Measurements from ENCODE around the gene EDC4. TPM values are rescaled to one million over a fixed set of nuclear protein-coding genes. Genes with fewer than 3 reads are reported as not detected.

The EDC4 gene
- total and polyA plus RNA-seq, 2 experiments from 2014 or later = 39.6 to 98.5 TPM

DNA sequence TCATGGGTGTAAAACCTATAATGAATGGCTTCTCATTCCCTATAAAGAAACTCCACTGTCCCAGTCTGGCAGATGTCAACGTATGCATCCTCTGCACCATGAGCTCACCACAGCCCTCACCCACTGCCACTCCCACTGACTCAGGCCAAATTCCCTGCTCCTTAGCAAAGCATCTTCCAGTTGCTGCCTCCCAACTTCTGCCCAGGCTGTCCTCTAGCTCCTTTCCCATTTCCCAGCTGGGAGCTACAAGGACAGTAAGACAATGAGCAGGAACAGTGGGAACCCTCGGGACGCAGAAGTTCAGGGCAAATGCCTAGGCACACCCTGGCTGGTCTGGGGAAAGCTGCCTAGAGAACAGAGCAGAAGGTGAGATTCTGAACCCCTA, 39.8 kb upstream of the EDC4 start:
- DNase-seq (ENCODE audit: low spot score) = no peak
- H3K4me3 Mint-ChIP-seq = peak overlapping the region; percentile 84
- 0 out of 2 replicates have a peak, but pooled peaks cover 3% of the 10 kb centered on the region for H4K20me1 ChIP-seq (replicated peaks; ENCODE audit: insufficient read depth)
- no peak; the same call in 2 of the 3 replicates for ATAC-seq
- no peaks in the 10 kb centered on the region for H3K9me2 ChIP-seq (ENCODE audit: insufficient read depth)
- H3K36me3 ChIP-seq (ENCODE audit: insufficient read depth) = no peaks in the 10 kb centered on the region
- no peak overlapping the region for H3K27ac Mint-ChIP-seq
- TF ChIP-seq POLR2AphosphoS5 (IDR thresholded peaks at IDR 0.05; ENCODE audit: low read depth) (no peak), STAT1 (IDR thresholded peaks at IDR 0.05; ENCODE audit: unreplicated experiment) (no peak), JUNB (IDR thresholded peaks at IDR 0.05; ENCODE audit: unreplicated experiment) (no peak), CREB1 (CRISPR knock-in tag; IDR thresholded peaks at IDR 0.05; ENCODE audit: low read depth) (no peak)
- peak overlapping the region; percentile 99 for H3K4me2 ChIP-seq
- H3K27ac ChIP-seq (ENCODE audit: low read depth) = no peak overlapping the region
- H3K4me1 Mint-ChIP-seq = peaks cover 10% of the 10 kb centered on the region
- H3K79me2 ChIP-seq (replicated peaks; ENCODE audit: insufficient read depth) = no peaks in the 10 kb centered on the region; the same call in 1 of the 2 replicates
- peaks cover 26% of the 10 kb centered on the region for H3K36me3 Mint-ChIP-seq (ENCODE audit: low read depth)
- no peaks in the 10 kb centered on the region for H3F3A ChIP-seq (replicated peaks; ENCODE audit: low read depth)
- H2AFZ ChIP-seq = peak overlapping the region; percentile 84
- peaks cover 9% of the 10 kb centered on the region for H3K27me3 Mint-ChIP-seq (ENCODE audit: insufficient read depth, low read depth, poor library complexity)
- no peaks in the 10 kb centered on the region for H3K9me3 Mint-ChIP-seq
- H3K4me1 ChIP-seq (ENCODE audit: insufficient read depth) = 0 out of 2 replicates have a peak, but pooled peaks cover 3% of the 10 kb centered on the region
- no peaks in the 10 kb centered on the region for H3K27me3 ChIP-seq (ENCODE audit: insufficient read depth)
- H3K4me3 ChIP-seq = peak overlapping the region; percentile 92

DNA sequence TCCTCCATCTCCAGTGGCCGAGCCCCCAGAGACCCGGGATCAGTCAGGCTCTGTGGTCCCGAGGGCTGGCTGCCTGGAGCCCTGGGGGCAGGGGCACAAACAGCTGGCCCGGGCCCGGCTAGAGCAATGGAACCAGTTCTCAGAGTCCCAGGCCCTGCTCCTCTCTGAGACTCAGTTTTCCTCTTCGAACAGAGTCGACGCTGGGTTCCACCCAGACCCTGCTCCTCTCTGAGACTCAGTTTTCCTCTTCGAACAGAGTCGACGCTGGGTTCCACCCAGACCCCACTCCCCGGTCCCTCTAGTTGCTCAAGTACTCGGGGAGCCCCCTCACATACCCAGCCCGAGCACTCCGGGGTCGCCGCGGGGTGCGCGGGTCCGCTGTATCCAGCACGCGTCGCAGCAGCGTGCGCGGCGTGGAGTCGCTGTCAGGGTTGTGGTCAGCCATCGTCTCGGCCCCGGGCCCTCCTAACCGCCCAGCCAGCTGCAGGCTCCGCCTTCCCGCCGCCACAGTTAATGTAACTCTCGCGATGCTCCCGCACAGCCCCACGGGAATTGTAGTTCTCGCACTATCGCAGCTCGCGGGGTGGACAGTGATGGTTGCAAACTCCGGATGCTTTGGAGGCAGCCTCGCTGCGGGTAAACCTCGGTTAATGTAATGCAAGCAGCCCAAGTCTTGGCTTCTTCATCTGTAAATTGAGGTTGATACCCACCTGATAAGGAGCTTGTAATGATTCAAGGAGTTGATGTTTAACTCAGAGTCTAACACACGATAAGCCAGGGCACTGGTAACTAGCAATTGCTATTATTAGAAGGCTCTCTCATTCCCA, 39.2 kb upstream of the EDC4 start:
- peak; percentile 99 for ATAC-seq
- H3K4me1 ChIP-seq (ENCODE audit: insufficient read depth) = 0 out of 2 replicates have a peak, but pooled peaks cover 3% of the 10 kb centered on the region
- no peaks in the 10 kb centered on the region for H3K36me3 ChIP-seq (ENCODE audit: insufficient read depth)
- Mint-ChIP-seq H3K4me1 (peaks cover 10% of the 10 kb centered on the region), H3K9me3 (no peaks in the 10 kb centered on the region), H3K27ac (no peak overlapping the region), H3K4me3 (peak overlapping the region; percentile 84), H3K36me3 (ENCODE audit: low read depth) (peaks cover 25% of the 10 kb centered on the region), H3K27me3 (ENCODE audit: insufficient read depth, low read depth, poor library complexity) (peaks cover 9% of the 10 kb centered on the region)
- H3F3A ChIP-seq (replicated peaks; ENCODE audit: low read depth) = no peaks in the 10 kb centered on the region
- TF ChIP-seq, protein P1, sequence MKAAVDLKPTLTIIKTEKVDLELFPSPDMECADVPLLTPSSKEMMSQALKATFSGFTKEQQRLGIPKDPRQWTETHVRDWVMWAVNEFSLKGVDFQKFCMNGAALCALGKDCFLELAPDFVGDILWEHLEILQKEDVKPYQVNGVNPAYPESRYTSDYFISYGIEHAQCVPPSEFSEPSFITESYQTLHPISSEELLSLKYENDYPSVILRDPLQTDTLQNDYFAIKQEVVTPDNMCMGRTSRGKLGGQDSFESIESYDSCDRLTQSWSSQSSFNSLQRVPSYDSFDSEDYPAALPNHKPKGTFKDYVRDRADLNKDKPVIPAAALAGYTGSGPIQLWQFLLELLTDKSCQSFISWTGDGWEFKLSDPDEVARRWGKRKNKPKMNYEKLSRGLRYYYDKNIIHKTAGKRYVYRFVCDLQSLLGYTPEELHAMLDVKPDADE (IDR thresholded peaks at IDR 0.05) = peak; percentile 94
- TF ChIP-seq POLR2AphosphoS5 (IDR thresholded peaks at IDR 0.05; ENCODE audit: low read depth) (peak; percentile 94), ZNF114 (CRISPR knock-in tag; IDR thresholded peaks at IDR 0.05) (no peak)
- TF ChIP-seq, protein P2, sequence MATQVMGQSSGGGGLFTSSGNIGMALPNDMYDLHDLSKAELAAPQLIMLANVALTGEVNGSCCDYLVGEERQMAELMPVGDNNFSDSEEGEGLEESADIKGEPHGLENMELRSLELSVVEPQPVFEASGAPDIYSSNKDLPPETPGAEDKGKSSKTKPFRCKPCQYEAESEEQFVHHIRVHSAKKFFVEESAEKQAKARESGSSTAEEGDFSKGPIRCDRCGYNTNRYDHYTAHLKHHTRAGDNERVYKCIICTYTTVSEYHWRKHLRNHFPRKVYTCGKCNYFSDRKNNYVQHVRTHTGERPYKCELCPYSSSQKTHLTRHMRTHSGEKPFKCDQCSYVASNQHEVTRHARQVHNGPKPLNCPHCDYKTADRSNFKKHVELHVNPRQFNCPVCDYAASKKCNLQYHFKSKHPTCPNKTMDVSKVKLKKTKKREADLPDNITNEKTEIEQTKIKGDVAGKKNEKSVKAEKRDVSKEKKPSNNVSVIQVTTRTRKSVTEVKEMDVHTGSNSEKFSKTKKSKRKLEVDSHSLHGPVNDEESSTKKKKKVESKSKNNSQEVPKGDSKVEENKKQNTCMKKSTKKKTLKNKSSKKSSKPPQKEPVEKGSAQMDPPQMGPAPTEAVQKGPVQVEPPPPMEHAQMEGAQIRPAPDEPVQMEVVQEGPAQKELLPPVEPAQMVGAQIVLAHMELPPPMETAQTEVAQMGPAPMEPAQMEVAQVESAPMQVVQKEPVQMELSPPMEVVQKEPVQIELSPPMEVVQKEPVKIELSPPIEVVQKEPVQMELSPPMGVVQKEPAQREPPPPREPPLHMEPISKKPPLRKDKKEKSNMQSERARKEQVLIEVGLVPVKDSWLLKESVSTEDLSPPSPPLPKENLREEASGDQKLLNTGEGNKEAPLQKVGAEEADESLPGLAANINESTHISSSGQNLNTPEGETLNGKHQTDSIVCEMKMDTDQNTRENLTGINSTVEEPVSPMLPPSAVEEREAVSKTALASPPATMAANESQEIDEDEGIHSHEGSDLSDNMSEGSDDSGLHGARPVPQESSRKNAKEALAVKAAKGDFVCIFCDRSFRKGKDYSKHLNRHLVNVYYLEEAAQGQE (IDR thresholded peaks at IDR 0.05; ENCODE audit: unreplicated experiment) = no peak
- peak overlapping the region; percentile 99 for H3K4me2 ChIP-seq
- 0 out of 2 replicates have a peak, but pooled peaks cover 3% of the 10 kb centered on the region for H4K20me1 ChIP-seq (replicated peaks; ENCODE audit: insufficient read depth)
- H3K27me3 ChIP-seq (ENCODE audit: insufficient read depth) = no peaks in the 10 kb centered on the region
- peak overlapping the region; percentile 84 for H2AFZ ChIP-seq
- H3K27ac ChIP-seq (ENCODE audit: low read depth) = no peak overlapping the region
- H3K9me2 ChIP-seq (ENCODE audit: insufficient read depth) = no peaks in the 10 kb centered on the region
- peak; percentile 99 for DNase-seq (ENCODE audit: low spot score)
- peak overlapping the region; percentile 92 for H3K4me3 ChIP-seq
- H3K79me2 ChIP-seq (replicated peaks; ENCODE audit: insufficient read depth) = no peaks in the 10 kb centered on the region; the same call in 1 of the 2 replicates

All from GM23338 (cell line).